MV-4-11 (cell line): Measurements from ENCODE around the gene FAM228A.
"Not testable (repeated sequence)": the region's sequence is repeated elsewhere in the genome, so short reads cannot be mapped to it uniquely, and the experiment has no call there.

Experiments
- DNase-seq: peaks from one replicate; lab custom pipeline; 2025; lab: John Stamatoyannopoulos, UW

The FAM228A gene

DNA sequence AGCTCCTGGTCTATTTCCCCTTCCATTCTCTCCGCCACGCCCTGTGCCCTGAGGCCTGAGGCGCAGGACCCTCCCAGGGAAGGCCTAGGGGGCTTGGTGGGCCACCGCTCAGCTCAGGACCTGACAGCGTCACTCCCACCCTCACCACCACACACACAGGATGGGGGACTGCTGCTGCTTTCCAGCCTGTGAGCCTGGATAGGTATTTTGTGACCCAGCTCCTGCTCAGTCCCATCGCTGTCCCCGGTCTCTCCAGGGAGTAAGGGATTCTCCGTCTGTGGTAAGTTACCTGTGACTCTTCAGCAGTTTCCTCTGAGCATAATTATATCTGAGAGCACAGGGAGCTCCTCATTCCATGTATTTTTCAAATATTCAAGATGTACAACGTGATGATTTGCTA, 16.3 kb downstream of the FAM228A start:
- no peak for DNase-seq

DNA sequence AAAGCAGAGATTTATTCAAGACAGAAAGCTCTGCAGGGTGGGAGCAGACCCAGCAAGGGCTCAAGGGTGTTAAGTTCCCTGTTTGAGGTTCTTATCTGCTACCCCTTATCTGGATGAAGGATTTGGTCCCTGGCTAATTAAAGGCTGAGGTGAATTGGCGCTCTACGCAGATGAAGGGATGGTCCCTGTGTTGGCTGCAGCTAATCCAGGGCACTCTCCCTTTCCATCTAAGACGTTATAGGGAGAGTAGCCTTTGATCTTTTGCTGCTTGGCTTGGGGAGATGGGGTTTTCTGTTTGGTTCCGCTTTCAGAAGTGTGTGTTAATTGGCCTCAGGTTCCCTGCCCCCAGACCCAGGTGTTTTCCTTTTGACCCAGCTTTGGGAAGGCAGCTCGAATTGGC, 17.0 kb downstream of the FAM228A start:
- no peak for DNase-seq

DNA sequence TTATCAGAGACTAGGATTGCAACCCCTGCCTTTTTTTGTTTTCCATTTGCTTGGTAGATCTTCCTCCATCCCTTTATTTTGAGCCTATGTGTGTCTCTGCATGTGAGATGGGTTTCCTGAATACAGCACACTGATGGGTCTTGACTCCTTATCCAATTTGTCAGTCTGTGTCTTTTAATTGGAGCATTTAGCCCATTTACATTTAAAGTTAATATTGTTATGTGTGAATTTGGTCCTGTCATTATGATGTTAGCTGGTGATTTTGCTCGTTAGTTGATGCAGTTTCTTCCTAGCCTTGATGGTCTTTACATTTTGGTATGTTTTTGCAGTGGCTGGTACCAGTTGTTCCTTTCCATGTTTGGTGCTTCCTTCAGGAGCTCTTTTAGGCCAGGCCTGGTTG, 22.4 kb downstream of the FAM228A start:
- DNase-seq, result not testable (repeated sequence)

DNA sequence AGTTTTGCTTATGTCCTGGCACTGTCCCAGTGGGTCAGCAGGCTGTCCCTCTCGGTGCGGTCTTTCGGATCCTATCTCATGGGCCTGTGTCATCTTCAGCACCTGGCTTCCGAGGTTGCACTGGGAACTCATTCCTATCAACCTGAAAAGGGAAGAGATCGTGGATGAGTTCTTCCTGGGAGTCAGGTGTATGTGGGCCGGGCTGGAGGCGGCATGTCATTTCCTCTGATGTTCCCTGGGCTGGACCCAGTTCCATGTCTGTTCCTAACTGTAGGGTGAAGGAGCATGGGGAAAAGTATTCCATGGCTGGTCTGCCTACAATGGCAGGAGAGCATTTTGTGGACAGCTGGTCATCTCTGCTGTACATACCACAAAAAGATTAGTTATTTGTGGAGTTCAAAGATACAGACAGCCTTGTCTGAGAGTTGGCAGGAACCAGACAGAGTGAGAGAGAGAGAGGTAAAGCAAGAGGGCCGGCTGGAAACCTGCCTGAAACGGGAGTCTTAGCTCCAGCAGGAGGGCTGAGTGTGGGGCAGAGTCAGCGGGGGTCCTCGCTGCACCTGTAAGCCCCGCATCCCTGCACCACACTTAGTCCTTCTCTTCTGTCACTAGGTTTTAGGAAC, 25.2 kb downstream of the FAM228A start:
- no peak for DNase-seq

DNA sequence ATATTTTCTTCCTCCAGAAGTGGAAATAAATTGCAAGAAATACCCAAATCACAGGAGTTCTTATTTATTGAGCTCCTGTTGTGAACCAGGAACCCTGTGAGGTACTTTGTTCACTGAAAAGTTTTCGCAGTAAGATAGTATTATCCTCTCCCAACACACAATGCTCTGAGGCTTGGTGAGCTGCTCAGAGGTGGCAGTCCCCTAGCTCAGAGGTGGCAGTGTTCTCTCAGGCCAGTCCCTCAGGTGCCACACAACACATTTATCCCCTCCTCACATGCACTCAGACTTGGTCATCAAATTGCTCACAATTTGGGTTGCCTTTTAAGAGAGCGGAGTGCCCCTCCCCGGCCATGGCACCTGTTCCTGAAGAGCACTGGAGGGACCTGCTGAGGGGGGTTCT, 25.9 kb downstream of the FAM228A start:
- no peak for DNase-seq

DNA sequence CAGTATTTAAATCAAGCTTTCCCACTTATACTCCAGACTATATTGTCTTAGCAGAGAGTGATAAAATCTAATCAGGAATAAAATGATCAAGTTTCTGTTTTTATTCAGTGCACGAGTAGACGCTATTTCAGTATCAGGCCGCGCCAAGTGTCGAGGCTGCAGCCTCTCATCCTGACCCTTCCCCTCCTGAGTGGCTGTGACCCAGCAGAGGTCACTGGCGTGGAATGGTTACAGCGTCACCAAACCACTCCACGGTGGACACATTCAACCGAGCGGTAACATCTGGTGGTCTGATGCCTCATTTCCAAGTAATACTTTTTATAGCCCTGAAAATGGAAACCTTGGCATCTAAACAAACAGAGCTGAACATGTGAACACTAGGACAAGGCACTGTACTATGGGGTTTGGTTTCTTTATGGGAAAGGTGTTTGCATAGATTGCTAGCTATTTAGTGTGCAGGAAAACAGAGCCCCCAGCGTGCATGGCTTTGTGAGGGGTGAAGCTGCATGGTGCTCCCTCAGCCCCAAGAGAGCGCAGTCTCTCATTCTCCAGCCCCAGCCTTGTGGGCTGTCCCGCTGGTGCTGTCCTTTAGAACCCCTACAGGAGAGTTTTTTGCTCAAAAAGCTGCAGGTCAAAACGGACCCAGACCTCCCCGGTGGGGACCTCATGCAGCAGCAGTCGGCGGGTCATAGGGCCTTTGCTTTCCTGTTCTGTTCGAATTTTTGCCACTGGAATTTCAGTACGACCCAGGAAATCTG, 28.4 kb downstream of the FAM228A start:
- no peak for DNase-seq

DNA sequence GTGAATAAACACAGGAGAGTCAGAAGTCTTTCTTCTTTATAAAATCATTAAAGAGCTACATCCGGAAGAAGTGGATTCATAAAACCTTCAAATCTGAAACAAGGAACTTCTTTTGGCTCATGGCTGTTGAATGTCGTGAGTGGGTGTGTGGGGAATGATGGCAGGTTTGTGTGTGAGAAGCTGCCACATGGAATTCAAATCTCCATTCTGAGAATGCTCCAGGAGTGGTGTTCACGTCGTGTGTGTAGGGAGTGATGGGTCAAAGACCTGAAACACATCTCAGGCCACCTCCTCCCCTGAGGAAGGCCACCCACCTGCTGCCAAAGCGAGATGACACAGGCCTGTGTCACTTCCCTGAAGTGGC, 28.9 kb downstream of the FAM228A start:
- no peak for DNase-seq

DNA sequence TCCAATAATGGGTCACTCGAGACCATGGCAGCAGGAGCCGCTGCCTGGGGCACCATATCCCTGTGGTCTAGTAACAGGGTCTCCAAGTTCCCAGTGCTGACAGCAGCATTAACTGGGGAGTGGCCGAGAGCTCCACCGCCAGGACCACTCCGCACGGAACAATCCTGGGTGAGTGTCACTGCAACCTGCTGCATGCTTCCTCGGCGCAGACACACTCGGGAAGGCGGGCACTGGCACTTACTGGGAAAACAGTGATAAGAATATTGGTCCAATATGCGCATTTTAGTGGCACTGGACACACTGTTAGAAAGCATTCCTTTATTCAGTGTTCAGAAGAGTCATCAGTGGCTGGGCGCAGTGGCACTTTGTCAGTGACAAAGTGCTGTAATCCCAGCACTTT, 29.7 kb downstream of the FAM228A start:
- DNase-seq, result no peak

DNA sequence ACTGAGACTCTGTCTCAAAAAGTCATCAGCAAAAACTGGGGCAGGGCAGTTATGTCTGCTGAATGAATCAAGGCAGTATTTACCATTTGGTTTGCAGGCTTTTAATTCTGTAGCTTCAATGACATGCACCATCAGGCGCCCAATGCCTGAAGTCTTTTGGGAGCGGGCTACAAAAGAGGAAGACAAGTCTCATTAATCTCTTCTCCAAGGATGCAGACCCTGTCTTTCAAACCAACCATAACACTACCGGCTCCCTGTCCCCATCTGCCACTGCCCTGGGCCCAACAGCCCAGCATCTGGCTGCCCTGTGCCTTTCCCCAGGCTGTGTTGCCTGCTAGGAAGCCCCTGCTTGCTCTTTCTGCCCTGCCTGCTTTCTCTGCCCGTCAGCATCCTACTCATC, 30.3 kb downstream of the FAM228A start:
- DNase-seq, result no peak

DNA sequence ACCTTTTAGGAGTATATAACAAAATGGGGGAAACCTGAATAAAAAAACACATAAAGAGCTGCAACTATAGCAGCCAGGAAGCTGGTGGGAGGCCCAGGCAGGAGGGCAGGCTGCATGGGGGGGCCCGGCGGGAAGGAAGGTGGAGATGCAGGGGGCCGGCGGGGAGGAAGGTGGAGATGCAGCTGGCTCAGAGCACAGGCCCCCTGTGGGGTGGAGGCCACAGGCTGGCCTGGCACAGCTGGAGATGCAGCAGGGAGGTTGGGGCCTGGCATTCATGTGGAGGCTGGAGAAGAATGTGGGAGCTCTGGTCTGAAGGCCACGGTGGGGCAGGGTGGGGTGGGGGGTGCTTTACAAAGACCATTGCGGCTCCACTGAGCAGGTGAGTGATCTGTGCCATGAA, 31.4 kb downstream of the FAM228A start:
- no peak for DNase-seq

DNA sequence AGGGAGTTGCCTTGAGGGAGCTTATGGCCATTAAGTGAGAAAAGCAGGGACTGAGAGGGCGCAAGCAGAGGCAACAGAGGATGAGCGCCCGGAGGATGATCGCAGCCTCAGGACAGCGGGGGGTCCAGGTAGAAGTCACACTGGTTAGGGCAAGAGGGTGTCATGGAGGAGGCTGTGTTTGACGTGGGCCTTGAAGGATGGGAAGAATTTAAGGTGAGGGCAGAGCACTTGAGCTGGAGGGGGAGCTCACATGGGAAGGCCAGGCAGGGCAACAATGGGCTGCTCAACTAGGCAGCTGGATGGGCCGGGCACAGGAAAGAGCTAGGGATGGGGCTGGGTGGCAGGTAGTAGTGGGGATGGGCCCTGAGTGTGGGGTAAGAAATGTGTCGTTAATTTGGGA, 31.9 kb downstream of the FAM228A start:
- DNase-seq, result no peak

DNA sequence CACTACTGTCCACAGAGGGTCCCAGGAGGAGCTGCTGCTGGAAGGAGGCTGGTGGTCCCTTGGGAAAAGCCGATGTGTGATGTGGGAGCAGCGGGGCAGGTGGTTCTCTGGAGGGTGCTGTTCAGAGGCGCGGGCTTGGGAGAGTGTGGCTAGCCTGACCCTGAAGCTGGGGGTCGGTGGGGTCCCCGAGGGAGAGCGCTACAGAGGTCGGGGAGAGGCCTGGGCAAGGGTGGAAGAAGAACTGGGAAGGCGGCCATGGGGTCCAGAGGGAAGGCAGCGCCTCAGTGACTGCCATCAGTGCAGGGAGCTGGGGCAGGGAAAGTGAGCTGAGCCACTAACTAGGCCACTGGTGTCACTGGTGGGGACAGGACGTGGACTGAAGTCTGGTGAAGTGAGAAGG, 32.5 kb downstream of the FAM228A start:
- no peak for DNase-seq

DNA sequence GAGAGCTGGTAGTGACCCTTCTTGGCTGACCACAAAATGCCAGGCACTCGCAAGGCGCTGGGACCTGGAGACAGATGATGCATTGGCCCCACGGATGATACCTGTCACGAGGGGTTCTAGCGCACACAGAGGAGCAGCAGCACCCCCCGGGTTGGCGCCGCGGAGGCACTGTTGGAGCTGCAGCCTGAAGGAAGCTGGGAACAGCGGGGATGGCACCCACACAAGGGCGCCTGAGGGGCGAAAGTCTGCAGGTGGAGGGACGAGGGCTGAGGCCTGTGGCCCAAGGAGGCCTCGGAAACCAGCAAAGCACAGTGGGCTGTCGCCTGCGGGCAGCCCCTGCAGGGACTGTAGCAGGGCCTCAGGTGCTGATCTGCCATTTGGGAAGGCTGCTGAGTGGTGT, 33.6 kb downstream of the FAM228A start:
- DNase-seq, result no peak

DNA sequence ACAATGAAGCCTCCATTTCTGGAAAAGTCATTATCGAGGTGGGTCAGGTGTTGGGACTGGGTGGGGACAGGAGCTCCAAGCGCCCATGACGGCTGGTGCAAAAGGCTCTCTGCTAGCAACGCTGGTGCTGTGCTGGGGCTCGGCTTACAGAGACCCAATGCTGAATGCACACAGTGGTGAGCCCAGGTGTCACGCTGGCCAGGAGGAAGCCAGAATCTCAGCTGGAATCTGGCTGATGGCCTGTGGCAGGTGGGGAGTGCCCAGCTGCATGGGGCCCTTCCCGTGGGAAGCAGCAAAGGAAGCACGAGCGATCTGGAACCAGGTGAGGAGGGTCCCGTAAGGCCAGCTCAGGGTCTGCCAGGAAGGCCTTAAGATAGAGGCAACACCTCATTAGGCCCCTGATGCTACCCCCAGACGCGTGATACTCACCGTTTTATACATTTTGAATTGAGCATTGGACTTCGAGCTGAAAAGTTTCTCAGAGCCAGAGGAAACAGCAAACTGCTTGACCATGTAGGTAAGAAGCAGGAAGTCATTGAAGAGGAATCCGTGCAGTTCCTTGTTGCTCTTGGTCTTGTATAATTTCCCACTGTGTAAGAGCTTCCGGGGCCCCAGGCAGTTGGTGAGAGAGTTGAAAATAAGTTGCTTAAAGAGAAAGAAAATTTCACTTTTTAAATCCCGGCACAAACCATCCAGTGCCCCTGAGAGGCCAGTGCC, 34.7 kb downstream of the FAM228A start:
- peak; percentile 2 for DNase-seq

DNA sequence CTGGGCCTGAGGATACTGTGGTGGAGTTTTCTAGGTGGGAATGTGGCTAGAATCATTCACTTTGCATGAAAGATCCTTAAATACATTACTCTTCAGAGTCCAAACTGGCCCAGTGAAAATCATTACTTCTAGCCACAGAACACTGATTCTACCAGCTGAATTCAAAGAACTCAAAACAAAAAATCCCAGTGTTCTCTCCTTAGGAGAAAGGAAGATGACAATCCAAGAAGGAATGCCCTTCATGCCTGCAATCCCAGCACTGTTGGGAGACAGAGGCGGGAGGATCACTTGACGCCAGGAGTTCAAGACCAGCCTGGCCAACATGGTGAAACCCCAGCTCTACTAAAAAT, 35.2 kb downstream of the FAM228A start:
- no peak for DNase-seq

DNA sequence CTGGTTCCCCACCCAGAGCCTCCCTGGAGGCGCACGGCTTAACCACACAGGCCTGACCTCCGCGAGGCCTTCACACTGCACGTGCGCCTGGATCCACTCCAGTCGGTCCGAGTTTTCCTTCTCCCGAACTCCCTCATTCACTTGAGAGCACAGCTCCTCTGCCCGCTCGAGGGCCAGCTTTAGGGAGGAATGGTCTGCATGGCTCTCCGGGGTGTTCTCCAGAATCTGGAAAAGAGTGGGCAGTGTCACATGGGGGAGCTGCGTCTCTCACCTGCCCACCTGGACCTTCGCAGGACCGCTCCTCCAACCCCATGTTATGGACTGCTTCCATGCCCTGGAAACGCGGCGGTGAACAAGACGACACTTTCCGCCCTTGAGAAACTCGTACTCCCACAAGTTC, 35.9 kb downstream of the FAM228A start:
- DNase-seq, result no peak

DNA sequence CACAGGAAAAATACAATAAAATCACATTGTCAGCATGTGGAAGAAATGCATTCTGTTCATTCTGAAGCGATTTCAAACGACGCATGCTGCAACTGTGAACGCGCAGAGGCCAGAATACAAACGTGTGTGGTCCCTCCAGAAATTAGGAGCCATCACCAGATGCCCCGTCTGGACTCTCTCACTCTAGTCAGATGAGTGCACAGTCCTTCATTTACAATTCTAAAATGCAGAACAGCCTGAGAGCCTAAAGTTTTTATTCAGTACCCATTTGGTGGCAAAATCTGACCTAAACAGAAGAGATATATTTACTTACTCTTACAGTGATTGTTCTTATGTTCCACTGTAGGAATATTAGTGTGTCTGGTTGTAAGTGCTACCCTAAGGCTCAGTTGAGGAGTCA, 36.6 kb downstream of the FAM228A start:
- no peak for DNase-seq

DNA sequence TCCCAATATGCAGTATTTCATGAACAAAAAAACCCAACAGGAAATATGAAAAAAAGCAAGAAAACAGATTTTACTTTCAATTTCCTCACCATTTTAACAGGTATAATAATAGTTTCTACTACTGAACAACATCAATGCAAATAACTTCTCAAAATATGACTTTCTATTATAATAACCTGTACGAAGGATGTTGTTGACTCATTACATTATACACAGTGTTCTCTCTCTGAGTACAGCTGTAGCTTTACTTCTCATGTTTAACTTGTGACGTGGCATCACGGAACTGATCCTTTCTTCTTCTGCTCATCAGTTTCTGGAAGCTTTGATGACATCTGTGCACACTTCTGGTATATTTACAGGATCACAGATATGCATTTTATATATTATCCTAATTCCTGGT, 40.0 kb downstream of the FAM228A start:
- no peak for DNase-seq

DNA sequence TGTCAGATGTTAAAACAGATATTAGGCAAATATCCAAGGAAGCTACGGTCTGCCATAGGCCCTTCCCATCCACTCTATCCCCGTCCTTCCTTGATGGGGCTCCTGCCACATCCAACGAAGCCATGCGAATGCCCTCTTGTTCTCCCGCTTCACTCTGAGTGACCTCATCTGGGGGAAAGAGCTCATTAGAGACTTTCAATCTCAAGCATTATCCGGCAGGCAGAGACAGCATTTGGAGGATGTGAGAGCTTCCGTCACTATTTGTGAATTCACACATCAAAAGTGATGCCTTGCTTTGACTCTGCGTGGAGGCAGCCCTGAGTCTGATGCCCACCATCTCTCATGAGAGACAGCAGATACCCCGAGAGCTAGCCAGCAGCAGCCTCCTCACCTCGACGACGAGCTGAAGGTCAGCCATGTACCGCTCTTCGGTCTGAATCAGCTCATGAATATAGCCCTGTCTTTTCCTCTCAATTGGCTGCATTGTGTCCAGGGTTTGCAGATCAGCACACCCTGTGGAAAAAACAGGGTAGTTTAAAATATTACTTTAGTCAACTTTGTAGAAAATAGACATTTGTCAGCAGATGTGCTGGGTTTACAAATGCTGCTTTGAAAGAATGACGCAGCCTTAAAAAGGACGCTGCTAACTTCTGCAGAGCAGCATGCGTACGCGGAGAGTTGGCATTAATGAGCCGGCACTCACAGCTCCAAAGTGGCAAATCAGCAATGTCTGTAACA, 45.9 kb downstream of the FAM228A start:
- DNase-seq, result no peak

DNA sequence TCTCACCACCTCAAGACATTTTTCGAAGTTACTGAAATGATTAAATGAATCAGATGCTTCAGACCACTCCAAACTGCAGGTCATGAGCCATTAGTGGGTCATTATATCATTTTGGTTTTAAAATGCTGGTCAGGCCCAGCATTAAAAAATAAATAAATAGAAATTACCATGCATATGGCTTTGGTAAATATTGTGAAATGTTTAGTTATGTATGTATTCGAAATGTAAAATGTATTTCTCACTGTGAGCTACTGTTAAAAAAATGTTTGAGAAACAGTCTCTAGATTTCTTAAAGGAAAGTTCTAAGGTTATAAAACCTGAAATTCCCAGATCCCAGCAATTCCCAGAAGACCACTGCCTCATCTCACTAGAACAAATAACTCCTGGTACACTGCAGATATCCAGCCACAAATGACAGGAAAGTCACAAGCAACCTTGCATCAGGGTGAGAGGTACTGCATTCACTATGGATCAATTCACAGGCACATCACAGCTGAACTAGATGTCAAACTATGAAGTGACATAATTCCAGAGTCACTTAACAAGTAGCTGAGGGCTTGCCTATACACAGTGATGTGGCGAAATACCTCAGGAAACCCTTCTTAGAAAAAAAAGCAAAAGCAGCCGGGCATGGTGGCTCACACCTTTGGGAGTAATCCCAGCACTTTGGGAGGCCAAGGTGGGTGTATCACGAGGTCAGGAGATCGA, 46.6 kb downstream of the FAM228A start:
- no peak for DNase-seq

DNA sequence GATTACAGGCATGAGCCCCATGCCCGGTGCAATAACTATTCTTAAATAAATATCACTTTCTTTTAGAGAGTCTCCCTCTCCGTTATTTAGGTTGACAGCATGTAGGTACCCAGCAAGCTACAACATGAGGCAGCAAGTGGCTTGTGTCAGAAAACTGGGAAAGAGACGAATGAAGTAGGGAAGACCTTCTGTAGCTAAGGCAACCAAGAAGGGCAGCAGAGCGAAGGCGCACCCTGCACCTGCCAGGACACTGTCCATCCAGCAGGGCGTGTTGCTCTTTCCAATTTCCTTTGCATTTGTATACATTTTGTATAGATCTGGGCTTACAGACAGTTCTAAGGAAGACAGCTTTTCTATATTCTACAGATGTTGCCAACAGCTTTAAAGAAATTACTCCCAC, 48.1 kb downstream of the FAM228A start:
- DNase-seq, result no peak
